A673 (cell line): ENCODE data around the gene CRADD. TPM values are rescaled to one million over a fixed set of nuclear protein-coding genes. Genes with fewer than 3 reads are reported as not detected.

Experiments
- BruUV-seq: library from RNA; stranded (reverse); fragments of 400-500 nt; replicated peaks from 2 replicates; lab custom pipeline; 2021; lab: Mats Ljungman, UMichigan
- CTCF ChIA-PET: fragments of 300-600 bp; sonication (Branson Sonifier 250); formaldehyde crosslinking; loops from one replicate; lab custom pipeline; 2022; ENCODE audit warnings: antibody characterized with exemption; lab: Charles Lee
- POLR2A ChIA-PET: fragments of 300-600 bp; sonication (Branson Sonifier 250); formaldehyde crosslinking; loops from one replicate; lab custom pipeline; 2022; ENCODE audit warnings: antibody characterized with exemption; ENCODE audit not compliant: low non-redundant PET; lab: Charles Lee
- DNase-seq: peaks from one replicate; pipeline ENCODE4 v3.0.0-alpha.2; 2015; ENCODE audit warnings: low spot score
- H3K27ac ChIP-seq: fragments of 200-600 bp; sonication (generic); 2 replicates; pipeline ENCODE4 v1.5.1; 2016; ENCODE audit warnings: mixed run types, low read depth, mild to moderate bottlenecking, mixed read lengths, antibody characterized with exemption, low read length; ENCODE audit not compliant: poor library complexity, severe bottlenecking
- H3K27me3 ChIP-seq: fragments of 200-600 bp; sonication (generic); replicated peaks from 2 replicates; pipeline ENCODE4 v1.6.1; 2017; ENCODE audit warnings: mixed run types, low read depth, mild to moderate bottlenecking, mixed read lengths, antibody characterized with exemption, low read length; ENCODE audit not compliant: insufficient read depth, poor library complexity
- H3K36me3 ChIP-seq: fragments of 200-600 bp; sonication (generic); 2 replicates; pipeline ENCODE4 v1.6.1; 2016; ENCODE audit warnings: mixed run types, mild to moderate bottlenecking, mixed read lengths, antibody characterized with exemption, low read length; ENCODE audit not compliant: insufficient read depth, poor library complexity, severe bottlenecking
- H3K4me1 ChIP-seq: fragments of 200-600 bp; sonication (generic); 2 replicates; pipeline ENCODE4 v1.6.1; 2017; ENCODE audit warnings: mixed run types, mild to moderate bottlenecking, mixed read lengths, antibody characterized with exemption, low read length; ENCODE audit not compliant: insufficient read depth, poor library complexity, severe bottlenecking
- H3K4me3 ChIP-seq: fragments of 200-600 bp; sonication (generic); 2 replicates; pipeline ENCODE4 v1.5.1; 2016; ENCODE audit warnings: low read depth, mixed run types, mild to moderate bottlenecking, mixed read lengths, low read length; ENCODE audit not compliant: poor library complexity, severe bottlenecking
- H3K9me3 ChIP-seq: fragments of 200-600 bp; sonication (generic); 2 replicates; pipeline ENCODE4 v1.6.1; 2016; ENCODE audit warnings: mixed run types, low read depth, mild to moderate bottlenecking, mixed read lengths, antibody characterized with exemption, low read length; ENCODE audit not compliant: poor library complexity, severe bottlenecking
- CTCF ChIP-seq: fragments of 300-800, 200-600 bp; sonication (generic); conservative IDR thresholded peaks from 2 replicates; pipeline ENCODE4 v1.5.1; 2017; ENCODE audit warnings: low read depth, mild to moderate bottlenecking, antibody characterized with exemption, low read length, moderate library complexity, mixed read lengths
- EZH2 ChIP-seq: fragments of 200-600 bp; sonication (generic); IDR thresholded peaks from 2 replicates; pipeline ENCODE4 v1.6.1; 2017; ENCODE audit warnings: borderline replicate concordance, low read depth, mild to moderate bottlenecking, mixed read lengths, antibody characterized with exemption, low read length; ENCODE audit not compliant: poor library complexity, severe bottlenecking
- intact Hi-C: fragments of 100-400 bp; cut with micrococcal nuclease; formaldehyde crosslinking; loops from one replicate; pipeline ENCODE4 v1.10.0; 2022; ENCODE audit not compliant: unreplicated experiment
- total RNA-seq: library from RNA; stranded (reverse); gene quantifications from 2 replicates; pipeline ENCODE4 v1.2.3, GENCODE V29; 2021

The CRADD gene
- total RNA-seq, 1 experiment from 2014 or later: 9.1 TPM

- no peaks in the 10 kb centered on the region for H3K36me3 ChIP-seq
- no peaks in the 10 kb centered on the region for H3K27me3 ChIP-seq
- ChIA-PET CTCF (no interaction called here), POLR2A (no interaction called here)
- intact Hi-C loops: no loop called here
- no peak for TF ChIP-seq EZH2
- TF ChIP-seq CTCF: no peak
- DNase-seq: no peak
- no peak overlapping the region for H3K4me3 ChIP-seq
- H3K4me1 ChIP-seq: peaks cover 16% of the 10 kb centered on the region
- no TSS peak for BruUV-seq
- H3K9me3 ChIP-seq: no peaks in the 10 kb centered on the region
- no peak overlapping the region for H3K27ac ChIP-seq
Observed at GRCh38 chr12:93789767-93790166, 112.6 kb downstream of the CRADD start.

- no peaks in the 10 kb centered on the region for H3K36me3 ChIP-seq
- ChIA-PET CTCF (no interaction called here), POLR2A (no interaction called here)
- H3K9me3 ChIP-seq: no peaks in the 10 kb centered on the region
- H3K4me1 ChIP-seq: peaks cover 9% of the 10 kb centered on the region
- no peak overlapping the region for H3K27ac ChIP-seq
- H3K27me3 ChIP-seq: no peaks in the 10 kb centered on the region
- no peak overlapping the region for H3K4me3 ChIP-seq
- peak; percentile 72 for DNase-seq
- TF ChIP-seq EZH2: no peak
- no peak for TF ChIP-seq CTCF
- BruUV-seq: no TSS peak
- intact Hi-C loops: no loop called here
Observed at GRCh38 chr12:93790472-93791152, 113.4 kb downstream of the CRADD start.

GRCh38 chr12:93793007-93793406 lies 115.8 kb downstream of the CRADD start:
- intact Hi-C loops: no loop called here
- no peak for TF ChIP-seq EZH2
- no peak for TF ChIP-seq CTCF
- ChIA-PET POLR2A (no interaction called here), CTCF (no interaction called here)
- Histone ChIP-seq H3K36me3 (no peaks in the 10 kb centered on the region), H3K4me3 (no peak overlapping the region), H3K27ac (no peak overlapping the region), H3K4me1 (peaks cover 9% of the 10 kb centered on the region), H3K9me3 (no peaks in the 10 kb centered on the region), H3K27me3 (no peaks in the 10 kb centered on the region)
- DNase-seq: no peak
- BruUV-seq: no TSS peak
